T follicular helper cell (primary cell): ENCODE measurements around the gene SCML1.
A peak's percentile ranks its signal among the peaks of the same experiment; 100 is the strongest.
"Not testable (repeated sequence)": the region's sequence is repeated elsewhere in the genome, so short reads cannot be mapped to it uniquely, and the experiment has no call there.

Source experiments
- DNase-seq: peaks from one replicate; pipeline ENCODE4 v3.0.0-alpha.2; 2020; ENCODE audit warnings: low read depth

Gene SCML1

DNA sequence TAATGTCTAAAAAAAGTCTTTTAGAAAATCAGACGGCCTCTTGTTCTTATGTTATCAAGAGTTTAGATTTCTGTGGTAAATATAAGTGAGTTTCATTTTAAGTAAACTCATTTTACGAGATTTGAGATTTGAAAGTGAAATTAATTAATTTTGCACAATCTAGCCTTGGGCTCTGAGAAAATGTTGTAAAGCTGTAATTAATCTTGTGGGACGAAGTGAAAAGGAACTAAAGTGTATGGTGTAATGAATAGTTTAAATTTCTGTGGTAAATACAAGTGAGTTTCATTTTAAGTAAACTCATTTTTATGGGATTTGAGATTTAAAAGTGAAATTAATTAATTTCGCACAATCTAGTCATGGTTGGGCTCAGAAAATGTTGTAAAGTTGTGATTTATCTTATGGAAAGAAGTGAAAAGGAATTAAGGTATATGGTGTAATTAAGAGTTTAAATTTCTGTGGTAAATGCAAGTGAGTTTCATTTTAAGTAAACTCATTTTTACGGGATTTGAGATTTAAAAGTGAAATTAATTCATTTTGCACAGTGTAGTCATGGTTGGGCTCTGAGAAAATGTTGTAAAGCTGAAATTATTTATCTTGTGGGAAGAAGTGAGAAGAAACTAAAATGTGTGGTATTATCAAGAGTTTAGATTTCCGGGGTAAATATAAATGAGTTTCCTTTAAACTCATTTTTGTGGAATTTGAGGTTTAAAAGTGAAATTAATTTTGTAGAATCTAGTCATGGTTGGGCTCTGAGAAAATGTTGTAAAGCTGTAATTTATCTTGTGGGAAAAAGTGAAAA is 1.6 kb downstream of the SCML1 start:
- DNase-seq, result no peak

DNA sequence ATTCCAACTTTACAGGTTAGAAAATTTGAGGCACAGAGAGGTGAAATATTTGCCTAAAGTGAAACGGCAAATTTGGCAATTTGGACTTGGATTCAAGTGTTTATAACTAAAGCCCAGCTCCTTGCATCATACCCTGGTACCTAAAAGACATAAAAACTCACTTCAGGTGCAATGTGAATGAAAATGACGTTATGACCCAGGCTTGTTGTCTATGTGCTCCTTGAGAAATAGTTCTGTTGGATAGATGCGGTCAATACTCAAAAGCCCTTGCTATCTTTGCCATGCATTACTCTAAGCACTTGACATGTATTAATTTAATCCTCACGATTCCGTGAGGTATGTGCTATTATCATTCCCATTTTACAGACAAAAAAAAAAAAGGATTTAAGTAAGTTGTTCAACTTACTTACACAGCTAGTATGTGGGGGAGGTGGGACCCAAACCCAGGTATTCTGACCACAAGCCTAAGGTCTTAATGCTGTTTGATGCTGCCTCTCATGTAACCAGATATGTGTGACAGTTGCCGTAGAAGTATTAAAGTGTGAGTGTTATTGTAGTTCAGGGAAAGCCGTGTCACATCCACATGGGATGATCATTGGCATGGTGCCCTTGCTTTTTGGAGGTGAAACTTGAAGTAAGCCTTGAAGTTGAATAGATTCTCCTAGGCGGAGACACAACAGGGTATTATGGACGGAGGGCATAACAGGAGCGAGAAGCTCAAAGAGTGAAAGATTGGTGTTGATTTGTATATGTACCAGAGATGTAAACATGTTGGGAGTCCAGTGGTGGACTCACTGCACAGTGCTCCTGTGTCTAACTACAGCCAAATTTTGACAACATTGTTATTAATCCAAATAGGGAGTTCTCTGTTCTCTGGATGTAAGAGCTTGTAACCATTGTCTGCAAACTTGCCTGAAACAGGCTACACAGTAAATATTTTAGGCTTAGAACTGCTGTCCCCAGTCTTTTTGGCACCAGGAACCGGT is 3.1 kb downstream of the SCML1 start:
- DNase-seq, result no peak

DNA sequence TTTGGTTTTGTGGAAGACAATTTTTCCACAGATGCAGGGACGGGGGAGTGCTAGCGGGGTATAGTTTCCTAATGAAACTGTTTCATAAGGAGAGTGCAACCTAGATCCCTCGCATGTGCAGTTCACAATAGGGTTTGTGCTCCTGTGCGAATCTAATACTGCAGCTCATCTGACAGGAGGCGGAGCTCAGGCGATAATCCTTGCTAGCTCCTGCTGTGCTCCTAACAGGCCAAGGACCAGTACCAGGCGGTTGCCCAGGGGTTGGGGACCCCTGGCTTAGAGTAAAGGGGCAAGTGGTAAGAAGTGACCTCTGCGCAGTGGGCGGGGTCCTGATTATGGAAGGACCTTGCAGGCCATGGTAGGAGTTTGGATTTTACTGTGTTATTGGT is 3.8 kb downstream of the SCML1 start:
- no peak for DNase-seq

DNA sequence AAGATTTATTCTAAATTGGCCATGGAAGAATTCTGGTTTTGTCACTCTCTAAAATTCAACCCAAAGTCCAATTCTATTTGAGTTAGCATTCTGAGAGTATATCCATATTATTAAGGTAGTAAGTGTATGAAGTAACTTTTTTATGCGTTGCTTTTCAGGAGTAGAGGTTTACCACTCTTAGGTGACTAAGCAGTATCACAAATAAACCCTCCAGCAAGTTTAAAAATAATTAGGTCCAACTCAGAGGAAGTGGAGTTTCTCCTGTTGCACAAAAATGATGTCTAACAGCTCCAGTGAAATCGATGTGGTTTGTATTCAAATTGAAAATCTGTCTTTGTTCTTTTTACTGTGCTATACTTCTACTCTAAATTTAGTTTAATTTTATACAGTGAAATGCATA is 6.6 kb downstream of the SCML1 start:
- DNase-seq, result no peak

DNA sequence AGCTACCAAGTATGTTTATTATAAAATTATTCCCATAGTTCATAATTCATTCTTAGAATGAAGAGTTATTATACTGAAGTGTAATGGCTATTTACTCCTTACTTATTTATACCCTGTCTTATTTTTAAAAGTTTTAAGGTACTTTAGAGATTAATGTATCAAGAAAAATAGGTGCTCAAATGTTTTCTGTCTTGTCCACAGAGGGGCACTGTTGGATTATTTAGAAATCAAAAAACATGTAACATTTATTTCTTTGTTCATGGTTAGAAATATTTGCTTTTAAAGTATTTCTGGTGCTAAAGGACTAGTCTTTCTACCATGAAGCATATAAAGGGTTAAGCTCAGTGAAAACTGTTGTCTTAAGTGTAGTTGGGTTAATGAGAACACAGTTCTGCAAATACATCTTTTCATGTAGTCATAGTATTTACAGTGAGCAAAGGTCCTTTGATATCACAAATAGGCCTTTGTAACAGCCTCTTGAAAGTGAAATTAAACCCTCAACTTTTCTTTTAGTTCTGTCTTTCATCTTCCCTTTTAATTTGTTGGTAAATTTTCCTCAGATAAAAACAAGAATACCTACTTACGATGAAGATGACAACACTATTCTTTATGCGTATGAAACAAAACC is 7.7 kb downstream of the SCML1 start:
- no peak for DNase-seq

DNA sequence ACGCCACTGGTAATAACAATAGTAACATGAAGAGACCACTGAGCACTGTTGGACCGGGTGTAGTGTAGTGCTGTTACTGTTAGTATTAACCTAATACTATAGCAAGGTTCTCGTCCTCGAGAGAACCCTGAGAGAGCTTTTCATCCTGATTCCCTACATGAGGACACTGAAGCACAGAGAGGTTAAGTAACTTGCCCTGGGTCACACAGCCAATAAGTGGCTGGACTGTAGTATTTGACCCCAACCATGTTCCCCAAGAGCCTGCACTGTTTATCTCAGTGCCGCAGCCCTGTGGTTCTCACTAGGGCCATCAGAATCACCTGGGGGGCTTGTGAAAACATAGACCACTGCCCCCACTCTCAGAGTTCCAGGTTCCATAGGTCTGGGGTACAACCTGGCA is 10.4 kb downstream of the SCML1 start:
- no peak for DNase-seq

DNA sequence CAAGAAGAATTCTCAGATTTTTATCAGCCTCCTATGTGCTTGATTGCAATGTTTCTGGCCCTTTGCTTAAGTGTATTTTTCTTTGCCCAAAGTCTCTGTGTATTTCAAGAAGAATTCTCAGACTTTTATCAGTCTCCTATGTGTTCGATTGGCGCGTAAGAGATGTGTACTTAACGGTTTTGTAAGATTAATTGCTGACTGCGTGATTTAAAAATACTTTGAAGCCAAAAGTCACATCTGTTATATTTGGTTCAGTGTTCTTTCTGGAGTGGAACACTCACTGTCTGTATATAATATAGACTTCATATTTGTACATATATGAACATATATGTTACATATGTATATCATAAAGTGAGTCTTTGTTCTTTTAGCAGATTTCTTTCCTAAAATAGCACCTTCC is 11.4 kb downstream of the SCML1 start:
- DNase-seq, result no peak

DNA sequence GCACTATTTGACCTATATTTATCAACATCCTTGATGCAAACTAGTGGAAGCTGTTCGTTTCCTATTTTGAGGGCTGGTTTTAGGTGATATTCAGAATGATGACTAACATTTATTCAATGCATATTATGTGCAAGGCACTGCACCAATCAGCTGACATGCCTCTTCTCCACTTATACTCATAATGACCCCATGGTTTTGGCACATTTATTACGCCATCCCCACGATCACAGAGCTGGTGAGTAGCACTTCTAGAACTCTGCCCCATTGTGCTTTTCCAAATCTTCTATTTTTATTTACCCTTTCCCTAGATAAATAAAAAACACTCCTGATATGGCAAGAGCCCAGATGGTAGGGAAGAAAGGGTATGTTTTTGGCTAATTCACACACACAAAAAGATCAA is 13.1 kb downstream of the SCML1 start:
- no peak for DNase-seq

DNA sequence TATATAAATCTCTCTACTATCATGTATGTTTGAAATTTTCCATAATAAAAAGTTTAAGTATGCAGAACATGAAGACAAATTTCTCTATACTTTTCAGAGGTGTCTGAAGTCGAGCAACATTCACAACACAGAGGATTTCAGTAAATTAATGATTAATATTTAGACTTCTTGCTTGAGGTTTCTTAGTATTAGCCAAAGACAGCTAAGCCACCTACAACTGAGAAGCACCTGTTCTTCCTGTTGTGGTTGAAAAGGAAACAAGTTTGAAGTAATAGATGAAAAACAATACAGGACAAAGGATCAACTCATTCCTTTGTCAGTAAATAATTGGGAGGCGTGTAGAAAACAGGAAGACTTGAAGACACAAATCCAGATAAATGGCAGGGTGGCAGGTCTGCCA is 21.1 kb downstream of the SCML1 start:
- DNase-seq, result no peak

DNA sequence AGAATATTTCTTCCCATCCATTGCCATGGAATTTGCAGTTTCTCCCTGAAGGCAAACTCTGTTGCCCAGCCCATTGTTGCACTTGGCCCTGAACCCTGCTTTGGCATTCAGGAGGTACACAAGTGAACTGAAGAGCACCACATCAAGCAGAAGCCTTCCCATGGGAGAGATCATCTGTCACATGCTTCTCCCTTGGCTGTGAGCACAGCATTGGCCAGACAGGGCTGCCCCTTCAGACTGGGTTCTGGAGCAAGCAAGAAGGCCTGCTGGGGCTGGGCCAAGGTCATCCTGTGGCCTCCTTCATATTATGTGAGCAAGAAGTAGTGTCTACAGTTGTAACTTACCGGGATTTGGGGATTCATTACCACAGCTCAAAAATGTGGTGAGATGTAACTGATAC is 22.7 kb downstream of the SCML1 start:
- no peak for DNase-seq

DNA sequence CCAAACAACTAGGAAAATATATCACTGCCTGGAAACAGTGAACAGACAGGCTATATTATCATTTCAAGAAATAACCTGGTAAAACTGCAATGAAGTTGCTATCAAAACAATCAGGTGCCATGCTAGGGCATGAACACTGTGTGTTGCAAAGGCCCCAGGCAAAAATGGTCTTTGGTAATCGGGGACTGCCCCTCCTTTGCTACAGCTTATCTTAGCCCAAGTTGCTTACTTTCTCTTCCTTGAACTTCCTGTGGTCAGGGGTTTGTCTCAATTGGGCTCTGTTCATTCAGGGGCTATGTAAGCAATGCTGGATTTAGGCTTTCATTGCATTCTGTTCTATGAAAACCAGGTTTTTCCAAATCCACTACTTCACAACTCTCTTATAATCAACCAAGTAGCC is 30.4 kb downstream of the SCML1 start:
- DNase-seq, result no peak

DNA sequence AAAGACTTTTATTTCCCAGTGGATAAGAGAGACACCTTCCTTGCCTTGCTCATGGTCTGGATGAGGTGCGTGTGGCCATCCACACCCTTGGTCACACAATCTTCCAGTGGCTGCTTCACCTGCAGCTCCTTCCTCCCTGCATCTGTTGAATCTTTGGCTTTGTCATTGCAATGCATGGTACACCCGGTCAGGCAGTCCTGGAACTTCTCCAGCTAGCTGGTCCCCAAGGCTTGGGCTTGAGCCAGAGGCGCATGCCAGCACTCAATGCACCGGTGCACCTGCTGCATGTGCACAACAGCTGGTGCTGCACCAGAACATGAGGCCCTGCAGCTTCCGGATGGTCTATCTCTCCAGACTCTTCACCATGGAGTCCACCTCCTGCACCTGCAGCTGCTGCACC is 31.7 kb downstream of the SCML1 start:
- no peak for DNase-seq

DNA sequence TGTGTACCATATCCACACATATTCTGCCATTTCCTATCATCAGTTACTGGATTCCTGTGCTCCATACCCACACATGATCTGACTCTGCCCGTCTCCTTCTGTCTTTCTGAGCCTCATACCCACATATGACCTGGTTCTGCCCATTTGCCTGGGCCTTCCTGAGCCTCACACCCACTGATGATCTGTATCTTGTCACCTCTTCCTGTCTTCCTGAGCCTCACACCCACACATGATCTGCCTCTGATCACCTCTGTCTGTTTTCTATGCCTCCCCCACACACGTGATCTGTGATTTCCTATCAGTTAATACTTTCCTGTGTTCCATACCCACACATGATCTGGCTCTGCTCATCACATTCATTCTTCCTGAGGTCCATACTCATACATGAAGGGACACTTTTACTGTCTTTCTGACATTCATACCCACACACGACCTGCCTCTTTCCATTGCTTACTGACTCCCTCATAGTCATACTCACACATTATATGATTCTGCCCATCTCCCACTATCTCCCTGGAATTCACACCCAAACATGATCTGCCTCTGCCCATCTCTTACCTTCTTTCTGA is 32.5 kb downstream of the SCML1 start:
- no peak for DNase-seq

DNA sequence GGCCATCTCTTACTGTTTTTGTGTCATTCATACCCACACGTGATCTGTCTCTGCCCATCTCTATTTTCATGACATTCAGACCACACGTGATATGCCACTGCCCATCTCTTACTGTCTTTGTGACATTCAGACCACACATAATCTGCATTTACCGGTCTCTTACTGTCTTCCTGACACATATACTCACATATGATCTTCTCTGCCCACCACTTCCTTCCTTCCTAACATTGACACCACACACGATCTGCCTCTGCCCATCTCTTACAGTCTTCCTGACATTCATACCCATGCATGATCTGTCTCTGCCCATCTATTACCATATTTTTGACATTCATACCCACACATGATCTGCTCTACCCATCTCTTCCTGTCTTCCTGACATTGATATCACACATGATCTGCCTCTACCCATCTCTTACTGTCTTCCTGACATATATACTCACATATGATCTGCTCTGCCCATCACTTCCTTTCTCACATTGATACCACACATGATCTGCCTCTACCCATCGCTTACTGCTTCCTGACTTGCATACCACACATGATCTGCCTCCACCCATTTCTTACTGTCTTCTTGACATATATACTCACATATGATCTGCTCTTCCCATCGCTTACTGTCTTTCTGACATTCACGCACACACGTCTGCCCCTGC is 36.1 kb downstream of the SCML1 start:
- DNase-seq, result no peak

DNA sequence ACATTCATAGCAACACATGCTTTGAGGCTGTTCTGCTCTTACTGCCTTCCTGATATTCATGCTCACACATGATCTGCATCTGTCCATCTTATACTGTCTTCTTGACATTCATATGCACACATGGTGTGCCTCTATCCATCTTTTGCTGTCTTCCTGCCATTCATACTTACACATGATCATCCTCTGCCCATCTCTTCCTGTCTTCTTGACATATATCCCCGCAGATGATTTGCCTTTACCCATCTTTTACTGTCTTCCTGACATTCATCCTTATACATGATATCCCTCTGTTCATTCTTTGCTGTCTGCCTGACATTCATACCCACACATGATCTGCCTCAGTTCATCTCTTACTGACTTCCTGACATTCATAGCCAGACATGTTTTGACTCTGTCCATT is 36.8 kb downstream of the SCML1 start:
- DNase-seq, result no peak

DNA sequence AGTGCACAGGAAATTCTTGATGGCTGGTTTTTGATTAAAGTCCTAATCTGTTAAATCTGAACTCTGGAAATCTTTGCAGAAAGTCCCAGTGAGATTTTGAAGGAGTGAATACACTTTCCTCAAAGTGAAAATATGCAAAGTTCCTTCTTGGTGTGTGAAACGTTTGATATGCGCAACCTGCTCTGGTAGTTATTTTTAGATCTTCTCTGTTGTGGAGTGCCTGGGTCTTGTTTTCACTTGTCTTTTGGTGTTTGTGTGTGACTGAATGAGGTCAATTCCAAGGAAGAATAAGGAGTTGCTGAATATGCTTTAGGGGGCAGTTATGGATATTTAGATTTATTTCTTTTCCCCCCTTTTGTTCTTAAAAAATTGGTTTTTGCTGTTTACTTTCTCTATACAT is 41.7 kb downstream of the SCML1 start:
- DNase-seq, result no peak

DNA sequence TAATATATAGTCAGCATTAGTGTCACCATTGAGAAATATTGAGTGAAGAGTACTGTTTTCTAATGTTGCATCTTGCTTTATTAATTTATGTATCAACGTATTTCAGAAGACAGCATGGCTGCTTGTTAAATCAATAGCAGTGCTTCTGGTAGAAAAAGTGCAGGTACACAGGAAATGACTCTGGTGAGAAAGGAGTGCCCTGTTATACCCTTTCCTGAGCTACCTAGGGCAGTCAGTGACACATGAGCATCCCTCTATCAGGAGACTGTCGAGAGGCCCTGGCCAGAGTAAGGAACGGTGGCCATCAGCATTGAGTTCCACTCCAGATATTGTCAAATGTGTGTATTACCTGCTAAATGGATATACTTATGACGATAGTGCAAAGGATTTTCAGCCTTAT is 42.1 kb downstream of the SCML1 start:
- DNase-seq, result no peak

DNA sequence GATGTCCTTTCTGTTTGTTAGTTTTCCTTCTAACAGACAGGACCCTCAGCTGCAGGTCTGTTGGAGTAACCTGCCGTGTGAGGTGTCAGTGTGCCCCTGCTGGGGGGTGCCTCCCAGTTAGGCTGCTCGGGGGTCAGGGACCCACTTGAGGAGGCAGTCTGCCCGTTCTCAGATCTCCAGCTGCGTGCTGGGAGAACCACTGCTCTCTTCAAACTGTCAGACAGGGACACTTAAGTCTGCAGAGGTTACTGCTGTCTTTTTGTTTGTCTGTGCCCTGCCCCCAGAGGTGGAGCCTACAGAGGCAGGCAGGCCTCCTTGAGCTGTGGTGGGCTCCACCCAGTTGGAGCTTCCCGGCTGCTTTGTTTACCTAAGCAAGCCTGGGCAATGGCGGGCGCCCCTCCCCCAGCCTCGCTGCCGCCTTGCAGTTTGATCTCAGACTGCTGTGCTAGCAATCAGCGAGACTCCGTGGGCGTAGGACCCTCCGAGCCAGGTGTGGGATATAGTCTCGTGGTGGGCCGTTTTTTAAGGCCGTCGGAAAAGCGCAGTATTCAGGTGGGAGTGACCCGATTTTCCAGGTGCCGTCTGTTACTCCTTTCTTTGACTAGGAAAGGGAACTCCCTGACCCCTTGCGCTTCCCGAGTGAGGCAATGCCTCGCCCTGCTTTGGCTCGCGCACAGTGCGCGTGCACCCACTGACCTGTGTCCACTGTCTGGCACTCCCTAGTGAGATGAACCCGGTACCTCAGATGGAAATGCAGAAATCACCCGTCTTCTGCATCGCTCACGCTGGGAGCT is 49.5 kb downstream of the SCML1 start:
- not testable (repeated sequence) for DNase-seq

DNA sequence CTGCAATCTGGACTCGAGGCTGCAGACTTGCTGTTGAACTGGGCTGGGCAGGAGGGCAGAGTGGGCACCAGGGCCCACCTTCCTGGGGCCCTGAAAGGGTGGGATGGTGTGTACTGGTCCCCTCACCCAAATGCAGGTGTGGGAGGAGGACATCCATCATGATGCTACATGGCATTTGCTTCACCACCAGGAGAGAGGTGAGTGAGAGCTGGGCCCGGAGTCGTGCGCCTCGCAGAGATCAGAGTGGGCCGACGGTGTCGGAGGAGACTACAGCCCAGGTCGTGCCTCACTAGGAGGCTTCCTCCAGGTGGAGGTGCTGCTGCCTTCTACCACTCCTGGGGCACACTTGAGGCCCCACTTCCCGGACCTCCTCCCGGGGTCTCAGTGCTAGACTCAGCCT is 50.3 kb downstream of the SCML1 start:
- DNase-seq, result no peak

DNA sequence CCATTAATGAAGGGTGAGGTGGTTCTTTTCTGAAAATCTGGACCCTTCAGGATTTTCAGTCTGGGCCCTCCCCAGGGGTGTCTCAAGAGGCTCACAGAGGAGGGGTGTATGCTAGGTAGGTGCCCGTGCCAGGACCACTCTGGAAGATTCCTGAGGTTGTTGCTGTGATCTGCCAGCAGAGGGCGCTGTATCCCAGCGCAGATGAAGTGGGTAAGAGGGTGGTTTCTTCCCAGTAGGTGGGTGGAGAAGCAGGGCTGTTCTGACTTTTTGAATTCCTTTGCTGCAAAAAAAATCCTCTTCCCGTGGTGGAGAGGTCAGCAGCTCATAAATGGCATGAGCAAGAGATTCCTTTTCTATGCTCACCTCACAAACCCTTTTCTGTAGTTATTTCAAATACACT is 51.1 kb downstream of the SCML1 start:
- peak; percentile 15 for DNase-seq

DNA sequence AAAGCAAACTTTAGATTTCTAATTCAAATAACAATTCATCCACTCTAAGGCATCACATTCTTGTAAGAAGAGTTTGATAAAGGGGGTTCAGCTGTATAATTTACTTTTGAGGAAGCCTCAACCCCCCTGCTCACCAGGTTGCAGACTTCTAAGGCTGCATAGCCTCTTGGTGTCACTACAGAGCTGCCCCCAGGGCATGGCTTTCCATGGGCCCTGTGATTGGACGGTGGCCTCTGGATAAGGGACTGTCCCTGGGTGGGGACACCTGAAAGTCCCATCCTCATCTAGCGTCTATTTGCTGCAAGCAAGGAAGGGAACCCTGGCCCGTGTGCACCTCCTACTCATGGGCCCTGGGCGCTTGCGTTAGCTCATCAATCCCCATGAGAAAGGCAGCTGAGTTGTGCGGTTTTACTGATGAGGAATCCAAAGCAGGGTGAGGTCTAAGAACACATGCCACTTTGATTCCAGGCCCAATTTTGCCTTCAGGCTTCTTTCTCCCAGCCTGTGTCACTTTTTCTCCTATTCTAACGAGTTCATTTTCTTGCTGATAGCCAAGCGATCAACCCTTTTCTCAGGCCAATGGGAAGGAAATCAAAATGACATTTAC is 51.8 kb downstream of the SCML1 start:
- no peak for DNase-seq
